SU-DHL-6 (cell line): Measurements from ENCODE around the gene TTLL8.

Source experiments
- CTCF ChIP-seq: fragments of 200-600 bp; sonication (generic); IDR thresholded peaks from one replicate; pipeline ENCODE4 v1.5.1; 2017; ENCODE audit warnings: antibody characterized with exemption, mild to moderate bottlenecking, low read length, moderate library complexity; ENCODE audit not compliant: insufficient read depth, poor library complexity, severe bottlenecking
- EZH2phosphoT487 ChIP-seq: fragments of 200-600 bp; sonication (generic), shearing (Covaris generic); conservative IDR thresholded peaks from 2 replicates; pipeline ENCODE4 v1.6.1; 2018; ENCODE audit warnings: mild to moderate bottlenecking, antibody characterized with exemption, low read length, moderate library complexity, mixed read lengths

- TF ChIP-seq CTCF (no peak), EZH2phosphoT487 (no peak)
Observed at GRCh38 chr22:50080077-50080465, 22.0 kb upstream of the TTLL8 start.
